Activated CD8-positive, alpha-beta memory T cell treated with anti-CD3 and anti-CD28 coated beads, Interleukin-2, amount 50 U/mL, for 1 hour (primary cell): ENCODE results near the gene CFAP119.

Experiments used
- DNase-seq: peaks from one replicate; pipeline ENCODE4 v3.0.0-alpha.2; 2020; ENCODE audit errors: extremely low read depth

CFAP119 gene

DNA sequence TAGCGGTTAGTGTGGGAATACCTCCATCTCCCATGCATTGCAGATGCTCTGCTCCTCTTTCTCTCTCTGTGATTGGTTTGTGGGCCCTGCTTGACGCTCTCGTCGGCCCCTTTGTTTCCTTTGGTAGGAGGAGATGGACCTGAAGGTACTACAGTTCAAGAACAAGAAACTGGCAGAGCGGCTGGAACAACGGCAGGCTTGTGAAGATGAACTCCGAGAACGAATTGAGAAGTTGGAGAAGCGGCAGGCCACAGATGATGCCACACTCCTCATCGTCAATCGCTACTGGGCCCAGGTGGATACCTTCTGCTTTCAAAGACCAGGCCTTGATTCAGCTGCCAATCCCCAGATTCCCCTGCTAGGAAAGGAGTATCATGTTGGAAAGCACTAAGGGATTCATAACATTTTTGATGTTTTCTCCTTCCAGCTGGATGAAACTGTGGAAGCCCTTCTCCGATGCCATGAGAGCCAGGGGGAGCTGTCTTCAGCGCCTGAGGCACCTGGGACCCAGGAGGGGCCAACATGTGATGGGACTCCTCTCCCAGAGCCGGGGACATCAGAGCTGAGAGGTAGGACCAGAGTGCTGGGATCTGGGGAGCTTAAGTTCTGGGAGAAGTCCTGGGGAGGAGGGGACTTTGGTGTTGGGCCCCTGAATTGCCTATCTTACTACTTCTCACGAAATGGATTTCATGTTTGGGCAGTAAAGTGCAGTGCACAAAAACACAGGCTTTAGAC, 1.3 kb upstream of the CFAP119 start:
- no peak for DNase-seq

GRCh38 chr16:30761427-30761927, 385 bp downstream of the CFAP119 start:
- no peak for DNase-seq

DNA sequence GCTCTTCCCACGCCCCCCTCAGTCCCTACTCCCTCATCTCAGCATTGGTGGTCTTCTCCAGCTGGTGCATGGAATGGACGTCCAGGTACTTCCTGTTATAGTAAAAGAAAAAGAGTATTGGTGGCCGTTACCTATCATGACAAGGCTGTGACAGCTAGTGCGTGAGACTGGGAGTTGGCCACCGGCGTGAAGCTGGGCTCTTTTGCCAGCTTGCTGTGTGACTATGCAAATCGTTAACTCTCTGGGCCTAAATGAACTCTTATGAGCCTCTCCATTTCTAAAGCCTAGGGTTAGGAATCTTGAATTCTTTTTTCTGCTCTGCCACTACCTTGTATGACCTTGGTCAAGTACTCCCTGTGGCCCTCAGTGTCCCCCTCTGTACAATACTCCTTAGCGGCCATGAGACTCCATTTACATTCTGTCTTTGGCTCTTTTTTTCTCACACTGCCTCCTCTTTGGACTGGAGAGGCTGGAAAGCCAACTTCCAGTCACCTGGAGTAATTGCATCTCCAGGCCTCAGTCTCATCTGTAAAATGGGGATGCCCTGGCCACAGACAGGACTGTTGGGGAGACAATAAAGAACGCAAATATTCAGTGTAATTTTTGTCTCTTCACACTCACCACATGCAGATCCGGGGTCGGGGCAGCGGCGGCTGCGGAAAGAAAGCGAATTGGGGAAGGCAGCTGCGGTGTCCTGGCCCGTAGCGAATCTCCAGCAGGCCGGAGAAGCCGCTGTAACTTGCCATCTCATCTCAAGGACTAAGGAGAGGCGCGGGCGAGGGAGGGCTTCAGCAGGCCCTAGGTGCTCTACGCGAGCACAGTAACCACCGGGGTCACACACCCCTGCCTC, 1.1 kb downstream of the CFAP119 start:
- DNase-seq = no peak

DNA sequence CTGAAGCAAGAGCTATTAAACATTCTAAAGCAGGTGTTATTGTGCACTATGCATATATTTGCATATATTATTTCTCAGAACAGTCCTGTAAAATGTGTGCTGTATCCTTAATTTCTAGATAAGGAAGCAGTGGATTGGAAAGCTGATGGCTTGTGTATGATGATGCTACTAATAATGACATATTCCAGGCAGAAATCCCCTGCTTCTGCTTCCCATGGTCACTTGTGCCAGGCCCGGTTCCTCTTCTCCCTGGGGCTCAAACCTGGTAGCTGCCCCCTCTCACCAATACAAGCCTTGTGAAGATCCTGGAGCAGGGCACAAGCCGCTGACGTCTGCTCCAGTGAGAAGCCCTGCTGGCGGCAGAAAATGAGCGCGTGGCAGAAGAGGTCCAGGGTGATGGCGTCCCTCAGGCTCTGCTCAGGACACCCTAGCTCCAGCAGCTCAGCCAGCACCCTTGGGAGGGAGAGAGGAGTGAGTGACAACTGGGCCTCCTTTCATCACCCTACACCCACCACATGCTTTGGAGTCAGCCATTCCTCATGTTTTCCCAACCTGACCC, 1.8 kb downstream of the CFAP119 start:
- no peak for DNase-seq

DNA sequence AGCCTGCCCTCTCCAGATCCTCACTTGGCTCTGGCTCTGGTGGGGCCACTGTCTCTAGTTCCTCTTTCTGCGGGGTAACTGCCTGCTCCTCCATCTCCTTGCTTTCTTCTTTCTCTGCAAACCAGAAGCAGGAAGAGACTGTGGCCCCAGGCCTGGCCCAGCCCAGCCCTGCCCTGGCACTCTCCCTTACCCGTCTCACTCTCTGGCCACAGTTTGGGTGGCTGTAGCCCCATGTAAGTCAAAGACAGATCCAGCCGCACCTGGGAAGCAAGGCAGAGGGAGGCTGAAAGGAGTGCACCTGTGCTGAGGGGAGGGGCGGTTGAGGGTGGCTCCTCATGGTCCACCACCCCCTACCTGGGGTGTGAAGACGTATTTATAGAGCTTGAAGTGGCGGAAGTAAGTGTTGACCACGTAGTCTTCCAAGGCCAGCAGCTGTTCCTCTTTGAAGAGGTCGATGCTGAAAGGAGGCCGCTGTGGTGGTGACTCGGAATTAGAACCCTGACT, 2.8 kb downstream of the CFAP119 start:
- DNase-seq = no peak

DNA sequence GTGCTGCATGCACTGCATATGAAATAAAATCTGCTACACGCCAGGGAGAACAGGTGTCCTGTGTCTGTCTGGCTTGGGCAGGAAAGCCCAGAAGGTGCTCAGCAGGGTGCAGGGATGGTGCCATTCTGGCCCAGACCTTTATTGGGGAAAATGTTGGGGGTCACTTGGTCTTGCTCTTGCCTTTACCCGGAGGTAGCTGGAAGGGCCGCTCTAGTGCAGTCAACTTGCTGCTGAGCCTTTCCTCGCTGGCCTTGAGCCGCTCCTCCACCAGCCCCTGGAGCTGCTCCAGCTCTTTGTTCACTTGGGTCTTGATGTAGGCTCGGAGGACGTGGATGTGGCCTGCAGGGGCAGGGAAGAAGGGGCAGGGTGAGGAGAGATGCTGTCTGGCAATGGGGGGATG, 4.5 kb downstream of the CFAP119 start:
- no peak for DNase-seq

DNA sequence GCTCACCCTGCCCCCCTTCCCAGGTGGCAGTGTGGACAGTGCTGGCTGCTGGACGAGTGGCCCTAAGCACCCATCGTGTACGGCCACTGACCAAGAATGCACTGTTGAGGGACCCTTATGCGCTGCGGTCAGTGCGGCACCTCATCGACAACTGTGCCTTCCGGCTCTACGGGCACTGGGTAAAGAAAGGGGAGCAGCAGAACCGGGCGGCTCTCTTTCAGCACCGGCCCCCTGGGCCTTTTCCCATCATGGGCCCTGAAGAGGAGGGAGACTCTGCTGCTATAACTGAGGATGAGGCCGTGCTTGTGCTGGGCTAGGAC, 5.1 kb downstream of the CFAP119 start:
- no peak for DNase-seq

- DNase-seq = no peak
These were observed 5.7 kb downstream of the CFAP119 start for GRCh38 chr16:30755955-30756780.

DNA sequence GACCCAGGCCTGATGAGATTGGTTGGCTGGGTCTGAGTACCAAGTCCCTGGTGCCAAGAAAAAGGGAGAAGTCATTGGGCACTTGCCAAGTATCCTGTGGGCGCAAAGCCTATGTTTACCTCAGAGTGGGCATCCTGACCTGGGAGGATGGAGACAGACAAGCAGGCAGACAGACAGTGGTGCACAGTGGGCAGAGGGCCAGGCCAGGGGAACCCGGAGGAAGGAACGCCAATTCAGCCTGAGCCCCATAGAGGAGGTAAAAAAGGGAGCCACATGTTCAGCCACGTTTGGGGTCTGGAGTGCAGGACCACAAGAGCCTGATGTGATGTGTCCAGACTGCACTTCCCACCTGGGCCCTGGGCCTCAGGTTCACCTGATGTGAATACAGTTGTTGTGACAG, 8.3 kb downstream of the CFAP119 start:
- no peak for DNase-seq

DNA sequence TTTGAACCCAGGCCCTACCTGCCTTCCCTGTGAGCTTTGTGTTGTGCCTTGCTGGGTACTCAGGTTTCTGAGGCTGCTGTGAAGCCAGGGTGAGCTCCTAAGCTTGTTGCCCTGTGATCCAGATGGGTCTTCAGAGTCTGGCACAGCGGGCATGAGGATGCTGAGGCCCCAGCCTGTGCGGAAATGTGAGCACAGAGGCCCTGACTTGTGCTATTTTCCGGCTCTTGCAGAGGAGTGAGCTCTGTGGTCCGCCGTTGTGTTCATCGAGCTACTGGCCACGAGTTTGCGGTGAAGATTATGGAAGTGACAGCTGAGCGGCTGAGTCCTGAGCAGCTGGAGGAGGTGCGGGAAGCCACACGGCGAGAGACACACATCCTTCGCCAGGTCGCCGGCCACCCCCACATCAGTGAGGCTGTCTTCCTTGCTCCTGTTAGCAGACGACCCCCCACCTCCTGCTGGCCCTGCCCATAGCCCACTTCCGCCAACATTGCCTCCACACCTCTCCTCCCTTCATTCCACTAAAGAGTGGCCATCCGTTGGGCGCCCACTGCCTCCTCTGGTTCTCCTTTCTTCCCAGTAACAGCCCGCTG, 10.9 kb downstream of the CFAP119 start:
- no peak for DNase-seq

DNA sequence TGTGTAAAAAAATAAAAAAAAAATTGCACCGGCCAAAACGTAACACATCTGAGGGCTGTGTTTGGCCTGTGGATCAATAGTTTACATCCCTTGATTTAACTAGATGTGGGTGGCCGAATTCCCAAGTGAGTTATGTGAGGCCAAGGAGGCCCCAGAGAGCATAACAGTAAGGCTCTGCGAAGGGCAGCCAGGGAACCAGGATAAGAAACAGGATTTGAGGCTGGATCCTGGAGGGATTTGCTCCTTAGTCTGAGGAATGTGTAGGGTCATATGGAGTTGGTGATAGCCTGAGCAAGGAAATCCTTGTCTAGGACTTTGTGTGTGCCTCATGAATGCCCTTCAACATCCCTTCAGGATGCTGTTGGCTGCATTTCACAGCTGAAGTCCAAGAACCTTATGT, 11.7 kb downstream of the CFAP119 start:
- no peak for DNase-seq

DNA sequence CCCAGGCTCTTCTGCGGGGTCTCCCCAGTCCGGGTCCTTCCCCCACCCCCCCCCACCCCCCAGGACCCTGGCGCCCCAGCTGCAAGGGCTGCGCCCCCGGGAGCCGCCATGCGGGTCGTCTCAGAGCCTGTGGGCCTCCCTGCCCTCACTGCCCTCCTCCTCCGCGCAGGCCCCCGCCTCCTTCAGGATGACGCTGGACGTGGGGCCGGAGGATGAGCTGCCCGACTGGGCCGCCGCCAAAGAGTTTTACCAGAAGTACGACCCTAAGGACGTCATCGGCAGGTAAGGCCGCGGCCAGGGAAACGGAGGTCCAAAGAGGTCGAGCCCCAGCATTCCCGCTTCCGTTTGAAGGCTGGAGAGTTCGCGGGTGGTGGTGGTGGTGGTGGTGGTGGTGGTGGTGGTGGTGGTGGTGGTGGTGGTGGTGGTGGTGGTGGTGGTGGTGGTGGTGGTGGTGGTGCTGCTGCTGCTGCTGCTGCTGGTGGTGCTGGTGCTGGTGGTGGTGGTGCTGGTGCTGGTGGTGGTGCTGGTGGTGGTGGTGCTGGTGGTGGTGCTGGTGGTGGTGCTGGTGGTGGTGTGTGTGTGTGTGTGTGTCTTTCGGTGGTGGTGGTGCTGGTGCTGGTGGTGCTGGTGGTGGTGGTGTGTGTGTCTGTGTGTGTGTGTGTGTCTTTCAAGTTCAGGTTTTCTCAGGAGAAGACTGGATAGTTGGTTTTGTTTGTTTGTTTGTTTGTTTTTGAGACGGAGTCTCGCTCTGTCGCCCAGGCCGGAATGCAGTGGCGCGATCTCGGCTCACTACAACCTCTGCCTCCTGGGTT, 13.0 kb downstream of the CFAP119 start:
- DNase-seq = no peak

GRCh38 chr16:30747799-30748633, 13.8 kb downstream of the CFAP119 start, which contains the start of gene PHKG2:
TSS of gene PHKG2 (plus strand) at chr16:30748425. CDS start at chr16:30748821, 396 bp downstream.
- peak; percentile 84 for DNase-seq

DNA sequence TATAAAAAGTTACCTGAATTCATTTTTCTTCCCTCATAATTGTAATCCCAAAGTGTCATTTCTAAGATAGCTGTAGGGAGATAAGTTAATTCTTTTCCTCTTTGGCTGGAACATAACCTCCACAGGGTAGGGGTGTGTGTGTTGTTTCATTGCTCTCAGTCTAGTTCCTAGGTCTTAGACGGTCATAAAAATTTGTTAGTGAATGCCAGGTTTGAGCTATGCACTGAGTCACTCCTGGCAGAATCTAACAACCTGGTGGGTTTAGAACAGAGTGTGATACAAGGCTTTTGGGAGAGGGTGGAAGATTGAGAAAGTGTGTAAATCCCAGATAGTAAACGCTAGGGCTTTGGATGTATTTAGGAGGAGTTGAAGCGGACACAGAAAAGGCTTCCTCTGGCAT, 14.5 kb downstream of the CFAP119 start:
- DNase-seq = no peak

DNA sequence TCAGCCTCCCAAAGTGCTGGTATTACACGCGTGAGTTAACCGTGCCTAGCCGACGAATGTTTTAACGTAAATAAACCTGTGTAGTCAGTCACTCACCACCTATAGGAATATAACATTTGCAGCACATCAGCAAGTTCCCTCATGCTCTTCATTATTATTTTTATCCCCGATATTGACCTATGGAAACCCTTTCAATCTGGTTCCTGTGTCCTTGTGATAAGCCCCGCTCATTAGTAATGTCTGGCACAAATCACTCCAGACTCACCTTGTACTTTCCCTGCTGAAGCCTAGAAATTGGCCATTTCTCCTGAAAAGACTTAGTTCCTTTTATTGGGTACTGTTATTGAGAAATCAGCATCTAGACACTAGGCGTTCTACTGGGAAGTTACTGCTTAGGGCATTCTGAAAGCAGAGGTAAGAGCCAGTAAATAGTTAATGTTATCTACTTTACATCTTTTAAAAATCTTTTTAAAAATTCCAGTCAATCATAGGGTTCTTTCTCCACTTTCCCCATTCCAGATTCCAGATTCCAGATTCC, 15.2 kb downstream of the CFAP119 start:
- DNase-seq = no peak

DNA sequence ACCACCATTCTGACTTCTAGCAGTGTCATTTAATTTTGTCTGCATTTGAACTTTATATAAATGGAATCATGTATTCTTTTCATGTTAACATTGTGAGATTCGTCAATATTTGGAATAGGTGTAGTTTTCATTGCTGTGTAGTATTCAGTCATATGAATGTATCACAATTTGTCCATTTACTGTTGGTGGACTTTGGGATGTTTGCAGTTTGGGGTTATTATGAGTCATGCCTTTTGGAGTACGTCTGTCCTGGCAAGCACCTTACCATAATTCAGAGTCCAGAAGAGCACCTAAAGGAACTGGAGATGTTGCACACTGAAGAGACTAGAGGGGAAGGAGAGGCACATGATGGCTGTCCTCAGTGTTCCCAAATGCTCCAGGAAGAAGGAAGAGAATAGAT, 16.8 kb downstream of the CFAP119 start:
- no peak for DNase-seq

GRCh38 chr16:30744183-30744582, 17.7 kb downstream of the CFAP119 start:
- no peak for DNase-seq

DNA sequence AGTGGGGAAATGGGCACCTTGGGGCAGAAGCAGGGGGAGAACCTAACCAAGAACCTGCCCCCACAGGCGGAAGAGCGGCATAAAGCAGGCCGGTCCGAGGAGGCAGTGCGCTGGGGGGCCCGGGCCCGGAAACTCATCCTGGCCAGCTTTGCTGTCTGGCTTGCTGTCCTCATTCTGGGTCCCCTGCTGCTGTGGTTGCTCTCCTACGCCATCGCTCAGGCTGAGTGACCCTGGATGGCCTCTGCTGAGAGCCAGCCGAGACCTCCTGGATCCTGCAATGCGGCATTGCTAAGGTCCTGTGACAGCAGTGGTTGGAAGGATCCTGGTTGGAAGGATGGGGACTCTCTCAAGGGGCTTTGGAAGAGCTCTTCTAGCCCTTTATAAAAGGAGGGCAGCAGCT, 18.1 kb downstream of the CFAP119 start:
- no peak for DNase-seq

- DNase-seq = no peak
These were observed 20.4 kb downstream of the CFAP119 start for GRCh38 chr16:30741461-30741914.
